WTC11 (cell line): ENCODE data around the gene DMD. TPM values are rescaled to one million over a fixed set of nuclear protein-coding genes. Genes with fewer than 3 reads are reported as not detected.
A peak's percentile ranks its signal among the peaks of the same experiment; 100 is the strongest.

Experiments
- ATAC-seq: fragments of 200-7000 bp; cut with Tn5 transposase; 2 replicates; pipeline ENCODE4 v1.10.0; 2021; ENCODE audit warnings: mild to moderate bottlenecking, moderate library complexity
- CTCF ChIA-PET: fragments of 300-600 bp; sonication (Branson Sonifier 250); formaldehyde crosslinking; loops from one replicate; lab custom pipeline; 2021; ENCODE audit warnings: antibody characterized with exemption; lab: Charles Lee
- POLR2A ChIA-PET: fragments of 350-600 bp; sonication (Branson Sonifier 250); formaldehyde crosslinking; loops from one replicate; lab custom pipeline; 2021; ENCODE audit warnings: antibody characterized with exemption; lab: Charles Lee
- DNase-seq: peaks from one replicate; pipeline ENCODE4 v3.0.0; 2021; ENCODE audit warnings: low spot score
- H3K27ac Mint-ChIP-seq: 2 replicates; pipeline ENCODE4 v1.8.0; 2021; ENCODE audit warnings: mixed read lengths
- H3K27me3 Mint-ChIP-seq: 2 replicates; pipeline ENCODE4 v1.8.0; 2021; ENCODE audit warnings: low read depth, mild to moderate bottlenecking, moderate library complexity, mixed read lengths
- H3K36me3 Mint-ChIP-seq: 2 replicates; pipeline ENCODE4 v1.8.0; 2021; ENCODE audit warnings: mixed read lengths
- H3K4me1 Mint-ChIP-seq: 2 replicates; pipeline ENCODE4 v1.8.0; 2022; ENCODE audit warnings: mixed read lengths
- H3K4me3 Mint-ChIP-seq: 2 replicates; pipeline ENCODE4 v1.8.0; 2021; ENCODE audit warnings: mild to moderate bottlenecking, moderate library complexity, mixed read lengths
- H3K9me3 Mint-ChIP-seq: 2 replicates; pipeline ENCODE4 v1.8.0; 2021; ENCODE audit warnings: mixed read lengths
- CREB1 ChIP-seq: sonication (generic); formaldehyde crosslinking; IDR thresholded peaks from 2 replicates; pipeline ENCODE4 v1.8.0; 2023; ENCODE audit warnings: mild to moderate bottlenecking, missing genetic modification reagents
- FOXP1 ChIP-seq: sonication (generic); formaldehyde crosslinking; IDR thresholded peaks from 2 replicates; pipeline ENCODE4 v1.8.0; 2022; ENCODE audit warnings: missing genetic modification reagents, mild to moderate bottlenecking, moderate library complexity, borderline replicate concordance
- HMGA2 ChIP-seq: fragments of 250-450 bp; sonication (Bioruptor Pico); IDR thresholded peaks from 2 replicates; pipeline ENCODE4 v1.4.0; 2021; ENCODE audit warnings: mild to moderate bottlenecking, moderate library complexity
- JAZF1 ChIP-seq: fragments of 250-450 bp; sonication (Bioruptor Pico); IDR thresholded peaks from 2 replicates; pipeline ENCODE4 v1.9.0; 2021; ENCODE audit warnings: moderate library complexity, mild to moderate bottlenecking, inconsistent platforms
- MYBL2 ChIP-seq: sonication (generic); formaldehyde crosslinking; IDR thresholded peaks from 2 replicates; pipeline ENCODE4 v1.8.1; 2023; ENCODE audit warnings: mild to moderate bottlenecking, moderate library complexity, missing genetic modification reagents
- OVOL2 ChIP-seq: fragments of 250-450 bp; sonication (Bioruptor Pico); IDR thresholded peaks from 2 replicates; pipeline ENCODE4 v1.9.0; 2021; ENCODE audit warnings: mild to moderate bottlenecking, borderline replicate concordance
- ZNF416 ChIP-seq: fragments of 250-450 bp; sonication (Bioruptor Pico); IDR thresholded peaks from 2 replicates; pipeline ENCODE4 v1.9.0; 2021; ENCODE audit warnings: mild to moderate bottlenecking, inconsistent platforms
- ZNF671 ChIP-seq: fragments of 250-450 bp; sonication (Bioruptor Pico); IDR thresholded peaks from 2 replicates; pipeline ENCODE4 v1.8.0; 2021; ENCODE audit warnings: mild to moderate bottlenecking
- total RNA-seq: library from RNA; stranded (reverse); gene quantifications from 3 replicates; pipeline ENCODE4 v1.2.3, GENCODE V29; 2021
- TF ChIP-seq, protein P1 (sequence below): sonication (generic); formaldehyde crosslinking; IDR thresholded peaks from 2 replicates; pipeline ENCODE4 v1.8.1; 2022; ENCODE audit warnings: mild to moderate bottlenecking, missing genetic modification reagents, moderate library complexity, borderline replicate concordance
- TF ChIP-seq, protein P2 (sequence below): sonication (generic); formaldehyde crosslinking; IDR thresholded peaks from 2 replicates; pipeline ENCODE4 v1.8.1; 2022; ENCODE audit warnings: low read depth, missing genetic modification reagents, borderline replicate concordance
- TF ChIP-seq, protein P3 (sequence below): fragments of 250-450 bp; sonication (Bioruptor Pico); IDR thresholded peaks from 2 replicates; pipeline ENCODE4 v1.9.0; 2021; ENCODE audit warnings: mild to moderate bottlenecking, borderline replicate concordance
- TF ChIP-seq, protein P4 (sequence below): sonication (generic); formaldehyde crosslinking; IDR thresholded peaks from 2 replicates; pipeline ENCODE4 v1.8.0; 2023; ENCODE audit warnings: missing genetic modification reagents
- TF ChIP-seq, protein P5 (sequence below): fragments of 250-450 bp; sonication (Bioruptor Pico); IDR thresholded peaks from 2 replicates; pipeline ENCODE4 v1.9.0; 2021; ENCODE audit warnings: moderate library complexity, mild to moderate bottlenecking, inconsistent platforms, borderline replicate concordance
- TF ChIP-seq, protein P6 (sequence below): fragments of 250-450 bp; sonication (Bioruptor Pico); IDR thresholded peaks from 2 replicates; pipeline ENCODE4 v1.8.0; 2021; ENCODE audit warnings: mild to moderate bottlenecking
- TF ChIP-seq, protein P7 (sequence below): sonication (generic); formaldehyde crosslinking; IDR thresholded peaks from 2 replicates; pipeline ENCODE4 v1.8.0; 2022; ENCODE audit warnings: mild to moderate bottlenecking, missing genetic modification reagents
- TF ChIP-seq, protein P8 (sequence below): sonication (generic); formaldehyde crosslinking; IDR thresholded peaks from 2 replicates; pipeline ENCODE4 v1.8.0; 2022; ENCODE audit warnings: missing genetic modification reagents
- TF ChIP-seq, protein P9 (sequence below): sonication (generic); formaldehyde crosslinking; IDR thresholded peaks from 2 replicates; pipeline ENCODE4 v1.8.1; 2023; ENCODE audit warnings: mild to moderate bottlenecking, moderate library complexity, missing genetic modification reagents

DMD gene
- total RNA-seq, 1 experiment from 2014 or later = 9.1 TPM

DNA sequence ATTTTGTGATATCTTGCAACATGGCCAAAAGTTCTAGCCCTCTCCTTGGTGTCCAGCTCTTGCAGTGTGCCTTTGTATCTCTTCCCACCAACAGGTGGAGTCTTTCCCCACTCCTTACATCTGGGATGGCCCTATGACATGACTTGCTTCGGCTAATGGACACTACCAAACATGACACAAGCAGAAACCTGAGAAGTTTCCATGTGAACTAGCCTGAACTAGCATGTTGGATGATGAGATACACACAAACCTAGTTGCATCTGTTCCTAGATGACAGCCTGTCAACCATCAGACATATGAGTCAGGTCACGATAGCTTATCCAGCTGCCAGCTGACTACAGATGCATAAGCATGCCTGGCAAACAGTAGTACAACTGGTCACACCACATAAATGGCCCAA is 1932.0 kb downstream of the DMD start:
- Mint-ChIP-seq H3K9me3 (no peaks in the 10 kb centered on the region), H3K36me3 (no peaks in the 10 kb centered on the region), H3K27ac (no peak overlapping the region), H3K27me3 (no peaks in the 10 kb centered on the region), H3K4me1 (no peaks in the 10 kb centered on the region; the same call in 1 of the 2 replicates), H3K4me3 (no peak overlapping the region)
- ChIA-PET CTCF (interaction anchor here (0.6 to 1.0 kb wide), 3 partner anchors 9 to 380 kb away, joined by 3 to 4 read pairs (median 3); no protein-coding TSS in a partner anchor), POLR2A (no interaction called here)
- TF ChIP-seq, protein P1, sequence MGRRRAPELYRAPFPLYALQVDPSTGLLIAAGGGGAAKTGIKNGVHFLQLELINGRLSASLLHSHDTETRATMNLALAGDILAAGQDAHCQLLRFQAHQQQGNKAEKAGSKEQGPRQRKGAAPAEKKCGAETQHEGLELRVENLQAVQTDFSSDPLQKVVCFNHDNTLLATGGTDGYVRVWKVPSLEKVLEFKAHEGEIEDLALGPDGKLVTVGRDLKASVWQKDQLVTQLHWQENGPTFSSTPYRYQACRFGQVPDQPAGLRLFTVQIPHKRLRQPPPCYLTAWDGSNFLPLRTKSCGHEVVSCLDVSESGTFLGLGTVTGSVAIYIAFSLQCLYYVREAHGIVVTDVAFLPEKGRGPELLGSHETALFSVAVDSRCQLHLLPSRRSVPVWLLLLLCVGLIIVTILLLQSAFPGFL (CRISPR knock-in tag) = no peak
- TF ChIP-seq, protein P2, sequence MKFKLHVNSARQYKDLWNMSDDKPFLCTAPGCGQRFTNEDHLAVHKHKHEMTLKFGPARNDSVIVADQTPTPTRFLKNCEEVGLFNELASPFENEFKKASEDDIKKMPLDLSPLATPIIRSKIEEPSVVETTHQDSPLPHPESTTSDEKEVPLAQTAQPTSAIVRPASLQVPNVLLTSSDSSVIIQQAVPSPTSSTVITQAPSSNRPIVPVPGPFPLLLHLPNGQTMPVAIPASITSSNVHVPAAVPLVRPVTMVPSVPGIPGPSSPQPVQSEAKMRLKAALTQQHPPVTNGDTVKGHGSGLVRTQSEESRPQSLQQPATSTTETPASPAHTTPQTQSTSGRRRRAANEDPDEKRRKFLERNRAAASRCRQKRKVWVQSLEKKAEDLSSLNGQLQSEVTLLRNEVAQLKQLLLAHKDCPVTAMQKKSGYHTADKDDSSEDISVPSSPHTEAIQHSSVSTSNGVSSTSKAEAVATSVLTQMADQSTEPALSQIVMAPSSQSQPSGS (CRISPR knock-in tag) = no peak
- TF ChIP-seq, protein P3, sequence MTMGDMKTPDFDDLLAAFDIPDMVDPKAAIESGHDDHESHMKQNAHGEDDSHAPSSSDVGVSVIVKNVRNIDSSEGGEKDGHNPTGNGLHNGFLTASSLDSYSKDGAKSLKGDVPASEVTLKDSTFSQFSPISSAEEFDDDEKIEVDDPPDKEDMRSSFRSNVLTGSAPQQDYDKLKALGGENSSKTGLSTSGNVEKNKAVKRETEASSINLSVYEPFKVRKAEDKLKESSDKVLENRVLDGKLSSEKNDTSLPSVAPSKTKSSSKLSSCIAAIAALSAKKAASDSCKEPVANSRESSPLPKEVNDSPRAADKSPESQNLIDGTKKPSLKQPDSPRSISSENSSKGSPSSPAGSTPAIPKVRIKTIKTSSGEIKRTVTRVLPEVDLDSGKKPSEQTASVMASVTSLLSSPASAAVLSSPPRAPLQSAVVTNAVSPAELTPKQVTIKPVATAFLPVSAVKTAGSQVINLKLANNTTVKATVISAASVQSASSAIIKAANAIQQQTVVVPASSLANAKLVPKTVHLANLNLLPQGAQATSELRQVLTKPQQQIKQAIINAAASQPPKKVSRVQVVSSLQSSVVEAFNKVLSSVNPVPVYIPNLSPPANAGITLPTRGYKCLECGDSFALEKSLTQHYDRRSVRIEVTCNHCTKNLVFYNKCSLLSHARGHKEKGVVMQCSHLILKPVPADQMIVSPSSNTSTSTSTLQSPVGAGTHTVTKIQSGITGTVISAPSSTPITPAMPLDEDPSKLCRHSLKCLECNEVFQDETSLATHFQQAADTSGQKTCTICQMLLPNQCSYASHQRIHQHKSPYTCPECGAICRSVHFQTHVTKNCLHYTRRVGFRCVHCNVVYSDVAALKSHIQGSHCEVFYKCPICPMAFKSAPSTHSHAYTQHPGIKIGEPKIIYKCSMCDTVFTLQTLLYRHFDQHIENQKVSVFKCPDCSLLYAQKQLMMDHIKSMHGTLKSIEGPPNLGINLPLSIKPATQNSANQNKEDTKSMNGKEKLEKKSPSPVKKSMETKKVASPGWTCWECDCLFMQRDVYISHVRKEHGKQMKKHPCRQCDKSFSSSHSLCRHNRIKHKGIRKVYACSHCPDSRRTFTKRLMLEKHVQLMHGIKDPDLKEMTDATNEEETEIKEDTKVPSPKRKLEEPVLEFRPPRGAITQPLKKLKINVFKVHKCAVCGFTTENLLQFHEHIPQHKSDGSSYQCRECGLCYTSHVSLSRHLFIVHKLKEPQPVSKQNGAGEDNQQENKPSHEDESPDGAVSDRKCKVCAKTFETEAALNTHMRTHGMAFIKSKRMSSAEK (CRISPR knock-in tag) = no peak
- TF ChIP-seq MYBL2 (CRISPR knock-in tag) (no peak), ZNF416 (CRISPR knock-in tag) (no peak), ZNF671 (no peak), HMGA2 (no peak)
- TF ChIP-seq, protein P4, sequence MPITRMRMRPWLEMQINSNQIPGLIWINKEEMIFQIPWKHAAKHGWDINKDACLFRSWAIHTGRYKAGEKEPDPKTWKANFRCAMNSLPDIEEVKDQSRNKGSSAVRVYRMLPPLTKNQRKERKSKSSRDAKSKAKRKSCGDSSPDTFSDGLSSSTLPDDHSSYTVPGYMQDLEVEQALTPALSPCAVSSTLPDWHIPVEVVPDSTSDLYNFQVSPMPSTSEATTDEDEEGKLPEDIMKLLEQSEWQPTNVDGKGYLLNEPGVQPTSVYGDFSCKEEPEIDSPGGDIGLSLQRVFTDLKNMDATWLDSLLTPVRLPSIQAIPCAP = no peak
- TF ChIP-seq, protein P5, sequence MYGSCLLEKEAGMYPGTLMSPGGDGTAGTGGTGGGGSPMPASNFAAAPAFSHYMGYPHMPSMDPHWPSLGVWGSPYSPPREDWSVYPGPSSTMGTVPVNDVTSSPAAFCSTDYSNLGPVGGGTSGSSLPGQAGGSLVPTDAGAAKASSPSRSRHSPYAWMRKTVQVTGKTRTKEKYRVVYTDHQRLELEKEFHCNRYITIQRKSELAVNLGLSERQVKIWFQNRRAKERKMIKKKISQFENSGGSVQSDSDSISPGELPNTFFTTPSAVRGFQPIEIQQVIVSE (CRISPR knock-in tag) = no peak
- TF ChIP-seq, protein P6, sequence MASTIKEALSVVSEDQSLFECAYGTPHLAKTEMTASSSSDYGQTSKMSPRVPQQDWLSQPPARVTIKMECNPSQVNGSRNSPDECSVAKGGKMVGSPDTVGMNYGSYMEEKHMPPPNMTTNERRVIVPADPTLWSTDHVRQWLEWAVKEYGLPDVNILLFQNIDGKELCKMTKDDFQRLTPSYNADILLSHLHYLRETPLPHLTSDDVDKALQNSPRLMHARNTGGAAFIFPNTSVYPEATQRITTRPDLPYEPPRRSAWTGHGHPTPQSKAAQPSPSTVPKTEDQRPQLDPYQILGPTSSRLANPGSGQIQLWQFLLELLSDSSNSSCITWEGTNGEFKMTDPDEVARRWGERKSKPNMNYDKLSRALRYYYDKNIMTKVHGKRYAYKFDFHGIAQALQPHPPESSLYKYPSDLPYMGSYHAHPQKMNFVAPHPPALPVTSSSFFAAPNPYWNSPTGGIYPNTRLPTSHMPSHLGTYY (CRISPR knock-in tag) = no peak
- TF ChIP-seq, protein P7, sequence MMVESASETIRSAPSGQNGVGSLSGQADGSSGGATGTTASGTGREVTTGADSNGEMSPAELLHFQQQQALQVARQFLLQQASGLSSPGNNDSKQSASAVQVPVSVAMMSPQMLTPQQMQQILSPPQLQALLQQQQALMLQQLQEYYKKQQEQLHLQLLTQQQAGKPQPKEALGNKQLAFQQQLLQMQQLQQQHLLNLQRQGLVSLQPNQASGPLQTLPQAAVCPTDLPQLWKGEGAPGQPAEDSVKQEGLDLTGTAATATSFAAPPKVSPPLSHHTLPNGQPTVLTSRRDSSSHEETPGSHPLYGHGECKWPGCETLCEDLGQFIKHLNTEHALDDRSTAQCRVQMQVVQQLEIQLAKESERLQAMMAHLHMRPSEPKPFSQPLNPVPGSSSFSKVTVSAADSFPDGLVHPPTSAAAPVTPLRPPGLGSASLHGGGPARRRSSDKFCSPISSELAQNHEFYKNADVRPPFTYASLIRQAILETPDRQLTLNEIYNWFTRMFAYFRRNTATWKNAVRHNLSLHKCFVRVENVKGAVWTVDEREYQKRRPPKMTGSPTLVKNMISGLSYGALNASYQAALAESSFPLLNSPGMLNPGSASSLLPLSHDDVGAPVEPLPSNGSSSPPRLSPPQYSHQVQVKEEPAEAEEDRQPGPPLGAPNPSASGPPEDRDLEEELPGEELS (CRISPR knock-in tag) = no peak
- DNase-seq = no peak
- peak; percentile 79 for ATAC-seq

DNA sequence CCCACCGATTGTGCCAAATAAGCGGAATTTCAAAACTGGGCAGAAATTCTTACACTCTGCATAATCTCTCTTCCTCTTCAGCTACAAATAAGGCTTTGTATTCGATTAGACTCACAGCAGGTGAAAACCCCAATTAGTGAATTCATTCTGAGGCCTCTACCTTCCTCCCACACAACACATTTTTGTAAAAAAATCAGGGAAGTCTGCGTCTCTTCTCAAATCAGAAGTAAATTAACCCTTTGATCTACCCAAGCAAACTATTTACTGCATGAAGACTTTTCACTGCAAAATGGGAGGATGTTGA is 1938.9 kb downstream of the DMD start:
- ChIA-PET CTCF (no interaction called here), POLR2A (no interaction called here)
- Mint-ChIP-seq H3K27ac (no peak overlapping the region), H3K27me3 (no peaks in the 10 kb centered on the region), H3K36me3 (no peaks in the 10 kb centered on the region), H3K9me3 (no peaks in the 10 kb centered on the region), H3K4me3 (no peak overlapping the region), H3K4me1 (peaks cover 17% of the 10 kb centered on the region)
- DNase-seq (no peak), ATAC-seq (no peak)
- no peak for TF ChIP-seq OVOL2
- TF ChIP-seq, protein P8, sequence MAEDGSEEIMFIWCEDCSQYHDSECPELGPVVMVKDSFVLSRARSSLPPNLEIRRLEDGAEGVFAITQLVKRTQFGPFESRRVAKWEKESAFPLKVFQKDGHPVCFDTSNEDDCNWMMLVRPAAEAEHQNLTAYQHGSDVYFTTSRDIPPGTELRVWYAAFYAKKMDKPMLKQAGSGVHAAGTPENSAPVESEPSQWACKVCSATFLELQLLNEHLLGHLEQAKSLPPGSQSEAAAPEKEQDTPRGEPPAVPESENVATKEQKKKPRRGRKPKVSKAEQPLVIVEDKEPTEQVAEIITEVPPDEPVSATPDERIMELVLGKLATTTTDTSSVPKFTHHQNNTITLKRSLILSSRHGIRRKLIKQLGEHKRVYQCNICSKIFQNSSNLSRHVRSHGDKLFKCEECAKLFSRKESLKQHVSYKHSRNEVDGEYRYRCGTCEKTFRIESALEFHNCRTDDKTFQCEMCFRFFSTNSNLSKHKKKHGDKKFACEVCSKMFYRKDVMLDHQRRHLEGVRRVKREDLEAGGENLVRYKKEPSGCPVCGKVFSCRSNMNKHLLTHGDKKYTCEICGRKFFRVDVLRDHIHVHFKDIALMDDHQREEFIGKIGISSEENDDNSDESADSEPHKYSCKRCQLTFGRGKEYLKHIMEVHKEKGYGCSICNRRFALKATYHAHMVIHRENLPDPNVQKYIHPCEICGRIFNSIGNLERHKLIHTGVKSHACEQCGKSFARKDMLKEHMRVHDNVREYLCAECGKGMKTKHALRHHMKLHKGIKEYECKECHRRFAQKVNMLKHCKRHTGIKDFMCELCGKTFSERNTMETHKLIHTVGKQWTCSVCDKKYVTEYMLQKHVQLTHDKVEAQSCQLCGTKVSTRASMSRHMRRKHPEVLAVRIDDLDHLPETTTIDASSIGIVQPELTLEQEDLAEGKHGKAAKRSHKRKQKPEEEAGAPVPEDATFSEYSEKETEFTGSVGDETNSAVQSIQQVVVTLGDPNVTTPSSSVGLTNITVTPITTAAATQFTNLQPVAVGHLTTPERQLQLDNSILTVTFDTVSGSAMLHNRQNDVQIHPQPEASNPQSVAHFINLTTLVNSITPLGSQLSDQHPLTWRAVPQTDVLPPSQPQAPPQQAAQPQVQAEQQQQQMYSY = no peak
- TF ChIP-seq JAZF1 (CRISPR knock-in tag) = no peak
- TF ChIP-seq FOXP1 (CRISPR knock-in tag) = no peak
- no peak for TF ChIP-seq CREB1 (CRISPR knock-in tag)
- TF ChIP-seq, protein P9, sequence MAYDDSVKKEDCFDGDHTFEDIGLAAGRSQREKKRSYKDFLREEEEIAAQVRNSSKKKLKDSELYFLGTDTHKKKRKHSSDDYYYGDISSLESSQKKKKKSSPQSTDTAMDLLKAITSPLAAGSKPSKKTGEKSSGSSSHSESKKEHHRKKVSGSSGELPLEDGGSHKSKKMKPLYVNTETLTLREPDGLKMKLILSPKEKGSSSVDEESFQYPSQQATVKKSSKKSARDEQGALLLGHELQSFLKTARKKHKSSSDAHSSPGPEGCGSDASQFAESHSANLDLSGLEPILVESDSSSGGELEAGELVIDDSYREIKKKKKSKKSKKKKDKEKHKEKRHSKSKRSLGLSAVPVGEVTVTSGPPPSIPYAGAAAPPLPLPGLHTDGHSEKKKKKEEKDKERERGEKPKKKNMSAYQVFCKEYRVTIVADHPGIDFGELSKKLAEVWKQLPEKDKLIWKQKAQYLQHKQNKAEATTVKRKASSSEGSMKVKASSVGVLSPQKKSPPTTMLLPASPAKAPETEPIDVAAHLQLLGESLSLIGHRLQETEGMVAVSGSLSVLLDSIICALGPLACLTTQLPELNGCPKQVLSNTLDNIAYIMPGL (CRISPR knock-in tag) = no peak
